GM19240 (cell line): Measurements from ENCODE around the gene MGAM2.

Experiments used
- DNase-seq: peaks from one replicate; pipeline ENCODE4 v3.0.0; 2011; ENCODE audit warnings: low spot score; ENCODE audit not compliant: insufficient read length

Gene MGAM2

DNA sequence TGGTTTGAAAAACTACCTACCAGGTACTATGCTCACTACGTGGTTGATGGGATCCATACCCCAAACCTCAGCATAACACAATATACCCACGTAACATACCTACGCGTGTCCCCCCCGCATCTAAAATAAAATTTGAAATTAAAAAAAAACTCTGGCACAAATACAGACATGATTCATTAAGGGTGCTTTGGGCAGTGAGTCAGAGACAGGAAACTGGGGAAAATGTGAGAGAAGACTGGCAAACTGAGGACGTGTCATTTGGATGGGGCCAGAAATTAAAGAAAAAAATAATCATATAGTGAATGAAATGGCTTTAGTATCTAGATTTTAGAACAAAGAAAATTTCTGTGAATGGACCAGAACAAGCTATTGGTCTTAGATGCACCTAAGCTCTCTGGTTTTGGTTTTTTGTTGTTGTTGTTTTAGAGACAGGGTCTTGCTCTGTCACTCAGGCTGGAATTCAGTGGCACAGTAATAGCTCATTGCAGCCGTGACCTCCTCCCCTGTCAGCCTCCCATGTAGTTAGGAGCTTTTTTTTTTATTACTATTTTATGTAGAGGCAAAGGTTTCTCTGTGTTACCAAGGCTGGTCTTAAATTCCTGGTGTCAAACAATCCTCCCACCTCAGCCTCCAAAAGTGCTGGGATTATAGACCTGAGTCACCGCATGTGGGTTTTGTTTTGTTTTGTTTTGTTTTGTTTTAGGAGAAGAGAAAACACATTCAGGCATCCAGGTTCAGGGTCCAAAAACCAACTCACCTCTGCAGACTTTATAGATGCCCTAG, 152.3 kb downstream of the MGAM2 start:
- DNase-seq, result no peak
